HepG2 (cell line): ENCODE measurements around the gene UVSSA. TPM values are rescaled to one million over a fixed set of nuclear protein-coding genes. Genes with fewer than 3 reads are reported as not detected.
"Not testable (repeated sequence)": the region's sequence is repeated elsewhere in the genome, so short reads cannot be mapped to it uniquely, and the experiment has no call there.

Experiments used
- ATAC-seq: fragments of 200-7000 bp; cut with Tn5 transposase; 3 replicates; pipeline ENCODE4 v1.9.1; 2020; ENCODE audit warnings: mild to moderate bottlenecking, moderate library complexity
- BruUV-seq: library from RNA; stranded (reverse); fragments of 400-500 nt; replicated peaks from 2 replicates; lab custom pipeline; 2021; lab: Mats Ljungman, UMichigan
- CTCF ChIA-PET: fragments of 300-600 bp; formaldehyde crosslinking; extraction: SDS; loops from one replicate; lab custom pipeline; 2021; ENCODE audit warnings: low total read pairs, inconsistent platforms, low intra/inter-chr PET ratio; lab: Yijun Ruan, JAX
- POLR2A ChIA-PET: fragments of 350-600 bp; sonication (Branson Sonifier 250); formaldehyde crosslinking; loops from one replicate; lab custom pipeline; 2020; ENCODE audit warnings: antibody characterized with exemption, inconsistent platforms; lab: Yijun Ruan, JAX
- DNase-seq: peaks from one replicate; pipeline ENCODE4 v3.0.0-alpha.2; 2015; ENCODE audit warnings: low spot score
- FAIRE-seq: peaks from 3 replicates; lab custom pipeline; 2011; peaks lifted over from hg19 to GRCh38; lab: Jason Lieb, UNC
- H2AFZ ChIP-seq: one replicate; pipeline ENCODE4 v1.6.1; 2011; ENCODE audit warnings: low read length, inconsistent platforms
- H3K27ac ChIP-seq: fragments of 300-600 bp; 3 replicates; pipeline ENCODE4 v1.8.0; 2011; ENCODE audit warnings: mixed run types, mild to moderate bottlenecking, mixed read lengths, low read length, inconsistent platforms; ENCODE audit not compliant: insufficient read depth; ENCODE audit errors: extremely low read length
- H3K27me3 ChIP-seq, 2 experiments: fragments of 200-600 bp in 1 of 2; 2 replicates in 1 of 2; 3 replicates in 1 of 2; pipeline versions ENCODE4 v1.6.0 to v1.8.0; 2011; ENCODE audit warnings: low read length in 2 of 2, mild to moderate bottlenecking in 2 of 2, moderate library complexity in 2 of 2, inconsistent platforms in 1 of 2; ENCODE audit not compliant: insufficient read depth in 2 of 2, control insufficient read depth in 1 of 2
- H3K36me3 ChIP-seq, 2 experiments: fragments of 200-600 bp in 1 of 2; replicated peaks in 1 of 2; 2 replicates in 1 of 2; 3 replicates in 1 of 2; pipeline versions ENCODE4 v1.5.1 to v1.8.0; 2011; ENCODE audit warnings: low read length in 2 of 2, inconsistent platforms in 1 of 2; ENCODE audit not compliant: insufficient read depth in 2 of 2, control insufficient read depth in 1 of 2
- H3K4me1 ChIP-seq: 2 replicates; pipeline ENCODE4 v1.5.1; 2012; ENCODE audit warnings: low read length, inconsistent platforms; ENCODE audit not compliant: insufficient read depth
- H3K4me2 ChIP-seq: 2 replicates; pipeline ENCODE4 v1.6.0; 2011; ENCODE audit warnings: low read depth, low read length, inconsistent platforms
- H3K4me3 ChIP-seq, 3 experiments: fragments of 200-600 bp in 1 of 3; sonication (generic), shearing (Covaris generic) in 1 of 3; replicated peaks in 1 of 3; 2 replicates each; pipeline ENCODE4 v1.5.1; 2011 to 2016; ENCODE audit warnings: low read length in 3 of 3, inconsistent platforms in 2 of 3, low read depth in 2 of 3, mild to moderate bottlenecking in 2 of 3, control low read depth in 1 of 3, mixed read lengths in 1 of 3; ENCODE audit not compliant: insufficient read depth in 1 of 3
- H3K79me2 ChIP-seq: one replicate; pipeline ENCODE4 v1.6.1; 2011; ENCODE audit warnings: low read length, inconsistent platforms; ENCODE audit not compliant: insufficient read depth
- H3K9ac ChIP-seq: 2 replicates; pipeline ENCODE4 v1.6.0; 2011; ENCODE audit warnings: mild to moderate bottlenecking, low read depth, low read length, inconsistent platforms; ENCODE audit not compliant: insufficient read depth
- H3K9me3 ChIP-seq: 2 replicates; pipeline ENCODE4 v1.5.1; 2012; ENCODE audit warnings: mild to moderate bottlenecking, low read length
- H4K20me1 ChIP-seq: 2 replicates; pipeline ENCODE4 v1.6.0; 2011; ENCODE audit warnings: inconsistent platforms, mild to moderate bottlenecking, low read length, moderate library complexity; ENCODE audit not compliant: insufficient read depth
- HNRNPL ChIP-seq: fragments of 200-400 bp; formaldehyde crosslinking; IDR thresholded peaks from 2 replicates; pipeline ENCODE4 v1.6.1; 2017; ENCODE audit warnings: mild to moderate bottlenecking, low read depth, low read length
- ZC3H13 ChIP-seq: sonication (generic); formaldehyde crosslinking; IDR thresholded peaks from 2 replicates; pipeline ENCODE4 v1.8.1; 2023; ENCODE audit warnings: mild to moderate bottlenecking, missing genetic modification reagents, moderate library complexity
- WGBS: methylation state at CpG from one replicate; pipeline ENCODE4 v1.1.6; 2017; ENCODE audit warnings: low lambda C conversion rate; 5-methylcytosine and 5-hydroxymethylcytosine counted together
- in situ Hi-C: cut with HindIII; loops from 2 replicates; pipeline ENCODE4 v1.10.0; 2017; ENCODE audit warnings: low pct_unique_long_range_greater_than_20kb; ENCODE audit not compliant: extremely low pct_ligation_motif_present
- intact Hi-C: fragments of 100-400 bp; cut with micrococcal nuclease; formaldehyde crosslinking; loops from one replicate; pipeline ENCODE4 v1.10.0; 2022; ENCODE audit not compliant: unreplicated experiment
- polyA plus RNA-seq, 8 experiments: library from polyadenylated mRNA; depleted of rRNA in 3 of 8; stranded (reverse) in 7 of 8; unstranded in 1 of 8; fragments of >200 nt; fragmentation: Illumina TruSeq in 4 of 8; extraction: Trizol in 4 of 8; gene quantifications; 2 replicates each; pipeline versions ENCODE4 v1.2.1 to v1.2.3, GENCODE V29; 2011 to 2016; ENCODE audit warnings: low read depth in 4 of 8, missing spikeins in 1 of 8, mixed read lengths in 1 of 8; ENCODE audit not compliant: insufficient read depth in 1 of 8
- total RNA-seq, 5 experiments: library from RNA; depleted of rRNA; stranded (reverse); fragments of >200 nt; fragmentation: Illumina TruSeq; extraction: Trizol; gene quantifications; 2 replicates each; pipeline ENCODE4 v1.2.3, GENCODE V29; 2016; ENCODE audit warnings: low read depth in 1 of 5
- TF ChIP-seq, protein P1 (sequence below): sonication (generic); formaldehyde crosslinking; IDR thresholded peaks from 2 replicates; pipeline ENCODE4 v1.4.0; 2020; ENCODE audit warnings: mild to moderate bottlenecking, missing genetic modification reagents

Gene UVSSA
- total and polyA plus RNA-seq, 2 of the 13 experiments (the other 11 are each of a cell fraction or from before 2014, with no cell fraction given): 4.6 to 8.4 TPM

DNA sequence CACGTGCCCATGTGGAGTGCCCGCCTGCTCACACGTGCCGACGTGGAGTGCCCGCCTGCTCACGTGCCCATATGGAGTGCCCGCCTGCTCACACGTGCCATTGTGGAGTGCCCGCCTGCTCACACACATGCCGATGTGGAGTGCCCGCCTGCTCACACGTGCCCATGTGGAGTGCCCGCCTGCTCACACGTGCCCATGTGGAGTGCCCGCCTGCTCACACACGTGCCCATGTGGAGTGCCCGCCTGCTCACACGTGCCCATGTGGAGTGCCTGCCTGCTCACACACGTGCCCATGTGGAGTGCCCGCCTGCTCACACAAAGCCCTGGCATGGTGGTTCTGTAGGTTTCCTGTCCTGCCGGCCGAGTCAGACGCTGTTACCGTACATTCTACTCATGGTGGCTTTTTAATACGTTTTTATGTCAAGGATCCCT is 48.4 kb downstream of the UVSSA start:
- H3K27me3 ChIP-seq, ATAC-seq, H3K79me2 ChIP-seq, BruUV-seq, CTCF ChIA-PET, H3K4me2 ChIP-seq, H3K9ac ChIP-seq, H2AFZ ChIP-seq, FAIRE-seq, H3K36me3 ChIP-seq, H3K9me3 ChIP-seq, H3K27ac ChIP-seq, H4K20me1 ChIP-seq, H3K4me3 ChIP-seq, DNase-seq, POLR2A ChIA-PET, intact Hi-C loops, in situ Hi-C loops, H3K4me1 ChIP-seq: not testable (repeated sequence)
- 99% methylated on average over 21 of the region's 26 CpGs for WGBS
- TF ChIP-seq HNRNPL: peak; percentile 75

GRCh38 chr4:1395941-1396805 is 49.2 kb downstream of the UVSSA start:
- ChIA-PET CTCF (no interaction called here), POLR2A (no interaction called here)
- no peaks in the 10 kb centered on the region for H3K4me1 ChIP-seq
- no peak for ATAC-seq
- FAIRE-seq: no peak
- no peaks in the 10 kb centered on the region for H3K36me3 ChIP-seq
- no peak for DNase-seq
- intact Hi-C loops: no loop called here
- H4K20me1 ChIP-seq: no peaks in the 10 kb centered on the region
- no peaks in the 10 kb centered on the region for H3K79me2 ChIP-seq
- H3K4me3 ChIP-seq: no peak overlapping the region
- WGBS: 94% methylated on average over 4 of the region's 13 CpGs
- BruUV-seq: no TSS peak
- no peak overlapping the region for H3K27ac ChIP-seq
- no peak overlapping the region for H3K4me2 ChIP-seq
- in situ Hi-C loops: no loop called here
- H2AFZ ChIP-seq: no peak overlapping the region
- TF ChIP-seq, protein P1, sequence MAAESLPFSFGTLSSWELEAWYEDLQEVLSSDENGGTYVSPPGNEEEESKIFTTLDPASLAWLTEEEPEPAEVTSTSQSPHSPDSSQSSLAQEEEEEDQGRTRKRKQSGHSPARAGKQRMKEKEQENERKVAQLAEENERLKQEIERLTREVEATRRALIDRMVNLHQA (CRISPR knock-in tag): no peak
- 0 out of 2 replicates have a peak, but pooled peaks have one; percentile 41 for TF ChIP-seq ZC3H13
- no peaks in the 10 kb centered on the region for H3K9me3 ChIP-seq
- peaks cover 0 to 15% of the 10 kb centered on the region in 2 experiments; a peak in 3 of 5 replicates for H3K27me3 ChIP-seq
- no peak overlapping the region for H3K9ac ChIP-seq
